Fibroblast of lung (primary cell): ENCODE results near the gene VCP. TPM values are rescaled to one million over a fixed set of nuclear protein-coding genes. Genes with fewer than 3 reads are reported as not detected.

ENCODE experiments used
- DNase-seq, 2 donors: peaks; one replicate each; pipeline versions ENCODE4 v3.0.0 to v3.0.0-alpha.2; 2010; ENCODE audit warnings: low read depth in 2 of 2
- H2AFZ ChIP-seq: 2 replicates; pipeline ENCODE4 v1.5.1; 2012; ENCODE audit warnings: low read length, control low read depth, inconsistent platforms
- H3K27ac ChIP-seq: 2 replicates; pipeline ENCODE4 v1.5.1; 2011; ENCODE audit warnings: low read length, control low read depth; ENCODE audit not compliant: insufficient read depth
- H3K27me3 ChIP-seq: 2 replicates; pipeline ENCODE4 v1.5.1; 2011; ENCODE audit warnings: mild to moderate bottlenecking, low read length; ENCODE audit not compliant: control insufficient read depth, insufficient read depth
- H3K36me3 ChIP-seq: 2 replicates; pipeline ENCODE4 v1.5.1; 2011; ENCODE audit warnings: low read length; ENCODE audit not compliant: control insufficient read depth, insufficient read depth
- H3K4me1 ChIP-seq: 2 replicates; pipeline ENCODE4 v1.5.1; 2011; ENCODE audit warnings: low read length; ENCODE audit not compliant: control insufficient read depth, insufficient read depth; ENCODE audit errors: extremely low read depth
- H3K4me2 ChIP-seq: 2 replicates; pipeline ENCODE4 v1.5.1; 2011; ENCODE audit warnings: low read length, control low read depth; ENCODE audit not compliant: insufficient read depth; ENCODE audit errors: extremely low read depth
- H3K4me3 ChIP-seq, 4 experiments: fragments of 200-600 bp in 1 of 4; sonication (generic) in 1 of 4; replicated peaks in 1 of 4; 2 replicates each; pipeline ENCODE4 v1.5.1; 2011 to 2016; ENCODE audit warnings: low read length in 4 of 4, low read depth in 3 of 4, mild to moderate bottlenecking in 3 of 4, control low read depth in 2 of 4, inconsistent platforms in 1 of 4, mixed read lengths in 1 of 4; ENCODE audit not compliant: insufficient read depth in 1 of 4; ENCODE audit errors: control extremely low read depth in 1 of 4
- H3K79me2 ChIP-seq: 2 replicates; pipeline ENCODE4 v1.5.1; 2012; ENCODE audit warnings: mild to moderate bottlenecking, low read length, inconsistent platforms; ENCODE audit not compliant: control insufficient read depth, insufficient read depth
- H3K9ac ChIP-seq: 2 replicates; pipeline ENCODE4 v1.5.1; 2011; ENCODE audit warnings: mild to moderate bottlenecking, low read length, control low read depth; ENCODE audit not compliant: insufficient read depth
- H3K9me3 ChIP-seq: 2 replicates; pipeline ENCODE4 v1.5.1; 2012; ENCODE audit warnings: low read depth, low read length; ENCODE audit not compliant: control insufficient read depth, insufficient read depth
- H4K20me1 ChIP-seq: 2 replicates; pipeline ENCODE4 v1.5.1; 2011; ENCODE audit warnings: low read length; ENCODE audit not compliant: control insufficient read depth, insufficient read depth; ENCODE audit errors: extremely low read depth
- EZH2 ChIP-seq: IDR thresholded peaks from 2 replicates; pipeline ENCODE4 v1.5.1; 2012; ENCODE audit warnings: low read length, control low read depth, mild to moderate bottlenecking; ENCODE audit errors: missing control alignments
- polyA plus RNA-seq, 2 donors: library from polyadenylated mRNA; depleted of rRNA in 1 of 2; stranded (reverse) in 1 of 2; unstranded in 1 of 2; fragments of >200 nt; gene quantifications; 2 replicates each; pipeline ENCODE4 v1.2.1, GENCODE V29; 2011 to 2012; ENCODE audit warnings: missing spikeins in 1 of 2
- total RNA-seq: library from RNA; depleted of rRNA; stranded (reverse); fragments of >200 nt; gene quantifications from 2 replicates; pipeline ENCODE4 v1.2.1, GENCODE V29; 2014
- TF ChIP-seq, protein P1 (sequence below), 2 donors: IDR thresholded peaks in 1 of 2; conservative IDR thresholded peaks in 1 of 2; 1 replicate in 1 of 2; 2 replicates in 1 of 2; pipeline ENCODE4 v1.5.1; 2011 to 2012; ENCODE audit warnings: low read length in 2 of 2, control low read depth in 1 of 2, inconsistent platforms in 1 of 2, low read depth in 1 of 2, mild to moderate bottlenecking in 1 of 2

The VCP gene
- total and polyA plus RNA-seq, 2 donors (not counting 1 experiment from before 2014, with no cell fraction given), result 298 to 340 TPM

DNA sequence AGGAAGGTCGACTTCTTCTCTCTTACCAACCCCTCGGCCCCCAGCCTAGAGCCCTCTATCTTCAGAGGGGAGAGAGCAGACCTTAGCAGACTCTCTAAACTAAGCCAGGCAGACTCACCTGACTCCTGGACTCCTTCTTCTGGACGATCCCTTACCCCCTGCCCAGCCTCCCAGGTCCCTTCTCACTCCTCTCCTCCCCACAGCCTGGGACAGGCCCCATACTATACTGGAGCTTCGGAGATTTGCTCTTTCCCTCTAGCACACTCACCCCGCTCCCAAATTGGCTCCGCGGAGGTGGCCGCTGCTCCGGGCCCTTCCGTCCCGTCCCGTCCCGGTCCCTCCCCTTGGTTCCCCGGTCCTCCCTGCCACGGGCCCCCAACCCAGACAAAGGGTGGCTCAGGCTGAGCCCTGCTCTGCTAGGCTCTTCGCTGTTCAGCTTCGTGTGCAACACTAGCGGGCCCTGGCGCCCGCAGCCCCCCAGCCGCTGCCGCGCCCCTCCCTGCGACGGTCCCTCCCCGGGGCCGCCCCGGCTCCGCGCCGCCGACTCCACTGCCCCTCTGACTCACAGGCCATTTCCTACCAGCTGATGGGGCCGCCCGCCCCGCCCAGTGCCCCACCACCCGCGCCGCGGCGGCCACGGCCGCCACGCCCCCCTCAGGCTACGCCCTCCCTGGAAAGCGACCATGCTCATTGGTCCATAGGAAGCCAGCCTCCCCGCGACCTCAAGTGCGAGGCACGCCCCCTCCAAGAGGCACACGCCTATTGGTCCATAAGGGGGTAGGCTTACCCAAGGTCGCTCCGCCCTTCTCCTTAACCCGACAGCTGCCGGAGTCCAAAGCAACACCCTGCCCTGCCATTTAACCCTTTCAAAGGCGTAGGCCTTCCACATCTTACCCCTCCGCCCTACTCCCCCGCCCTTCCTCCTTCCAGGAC, 38.8 kb upstream of the VCP start:
- Histone ChIP-seq H3K9ac (peak overlapping the region; percentile 90), H3K4me3 (peak overlapping the region; percentile 79 to 96 (median 83)), H4K20me1 (no peaks in the 10 kb centered on the region), H2AFZ (no peak overlapping the region), H3K4me1 (peaks cover 25% of the 10 kb centered on the region), H3K9me3 (no peaks in the 10 kb centered on the region), H3K27ac (peak overlapping the region; percentile 93), H3K27me3 (no peaks in the 10 kb centered on the region), H3K79me2 (peaks cover 36% of the 10 kb centered on the region), H3K4me2 (peak overlapping the region; percentile 94), H3K36me3 (peaks cover 4% of the 10 kb centered on the region)
- peak; percentile 98 to 99 for DNase-seq
- no peak for TF ChIP-seq EZH2
- TF ChIP-seq, protein P1, sequence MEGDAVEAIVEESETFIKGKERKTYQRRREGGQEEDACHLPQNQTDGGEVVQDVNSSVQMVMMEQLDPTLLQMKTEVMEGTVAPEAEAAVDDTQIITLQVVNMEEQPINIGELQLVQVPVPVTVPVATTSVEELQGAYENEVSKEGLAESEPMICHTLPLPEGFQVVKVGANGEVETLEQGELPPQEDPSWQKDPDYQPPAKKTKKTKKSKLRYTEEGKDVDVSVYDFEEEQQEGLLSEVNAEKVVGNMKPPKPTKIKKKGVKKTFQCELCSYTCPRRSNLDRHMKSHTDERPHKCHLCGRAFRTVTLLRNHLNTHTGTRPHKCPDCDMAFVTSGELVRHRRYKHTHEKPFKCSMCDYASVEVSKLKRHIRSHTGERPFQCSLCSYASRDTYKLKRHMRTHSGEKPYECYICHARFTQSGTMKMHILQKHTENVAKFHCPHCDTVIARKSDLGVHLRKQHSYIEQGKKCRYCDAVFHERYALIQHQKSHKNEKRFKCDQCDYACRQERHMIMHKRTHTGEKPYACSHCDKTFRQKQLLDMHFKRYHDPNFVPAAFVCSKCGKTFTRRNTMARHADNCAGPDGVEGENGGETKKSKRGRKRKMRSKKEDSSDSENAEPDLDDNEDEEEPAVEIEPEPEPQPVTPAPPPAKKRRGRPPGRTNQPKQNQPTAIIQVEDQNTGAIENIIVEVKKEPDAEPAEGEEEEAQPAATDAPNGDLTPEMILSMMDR (conservative IDR thresholded peaks at IDR 0.05 in 1 of 2, IDR thresholded peaks at IDR 0.05 in 1 of 2; ENCODE audit: low read depth in 1 of 2, low read length in 2 of 2), result no peak

DNA sequence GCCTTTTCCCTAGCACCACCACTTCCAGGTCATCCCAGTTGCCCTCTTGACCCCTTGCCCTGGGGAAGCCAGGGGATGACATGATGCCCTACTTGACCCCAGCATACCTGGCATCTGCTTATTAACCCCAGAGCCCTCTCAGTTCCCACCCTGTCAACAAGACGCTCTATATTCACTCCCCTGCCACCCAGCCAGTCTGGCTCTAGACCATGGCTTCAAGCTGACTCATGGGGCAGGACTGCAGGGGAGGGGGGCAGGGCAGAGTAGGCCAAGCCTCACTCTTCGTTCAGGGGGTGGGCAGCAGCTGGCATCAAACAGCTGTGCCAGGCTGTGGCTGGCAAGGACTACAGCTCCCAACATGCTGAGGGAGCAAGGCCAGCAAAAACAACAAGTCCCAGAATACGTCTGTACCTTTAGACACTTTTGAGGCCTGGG, 37.9 kb upstream of the VCP start:
- Histone ChIP-seq H3K4me1 (peaks cover 25% of the 10 kb centered on the region), H3K9me3 (no peaks in the 10 kb centered on the region), H3K9ac (peak overlapping the region; percentile 90), H3K36me3 (peaks cover 8% of the 10 kb centered on the region), H3K4me3 (peak overlapping the region; percentile 79 to 96 (median 83)), H2AFZ (no peak overlapping the region), H4K20me1 (no peaks in the 10 kb centered on the region), H3K79me2 (peaks cover 32% of the 10 kb centered on the region), H3K27me3 (no peaks in the 10 kb centered on the region), H3K27ac (peak overlapping the region; percentile 93), H3K4me2 (peak overlapping the region; percentile 82)
- peak; percentile 44 to 64 for DNase-seq
- TF ChIP-seq, protein P1 (conservative IDR thresholded peaks at IDR 0.05 in 1 of 2, IDR thresholded peaks at IDR 0.05 in 1 of 2; ENCODE audit: low read depth in 1 of 2, low read length in 2 of 2), result no peak
- no peak for TF ChIP-seq EZH2

DNA sequence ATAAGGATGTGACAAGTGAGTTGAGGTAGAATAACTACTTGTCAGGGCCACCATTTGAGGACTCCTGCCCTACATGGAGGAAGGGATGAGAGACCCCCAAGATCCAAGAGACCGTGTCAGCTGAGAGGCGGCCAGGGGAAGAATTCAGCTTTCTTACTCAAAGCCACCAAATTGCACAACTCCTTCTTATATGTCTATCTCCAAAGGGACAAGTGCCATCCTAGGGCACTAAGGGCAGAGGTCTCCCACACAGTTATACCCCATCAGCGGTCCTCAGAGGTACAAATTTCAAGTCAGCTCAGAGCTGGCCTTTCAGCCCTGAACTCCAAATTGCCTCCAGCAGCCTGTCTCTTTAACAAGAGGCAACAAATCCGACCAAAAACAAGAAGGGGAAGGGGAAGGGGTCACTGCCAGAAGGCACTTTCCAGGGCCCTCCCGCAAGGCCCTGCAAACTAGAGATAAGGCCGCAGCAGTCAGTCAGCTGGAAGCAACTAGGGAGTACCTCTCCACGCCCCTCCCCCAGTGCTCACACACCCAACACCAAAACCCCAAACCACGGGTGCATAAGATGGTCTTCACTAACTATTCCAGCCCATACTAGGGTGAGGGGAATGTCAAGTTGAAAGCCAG, 36.6 kb upstream of the VCP start:
- Histone ChIP-seq H4K20me1 (no peaks in the 10 kb centered on the region), H3K36me3 (peaks cover 17% of the 10 kb centered on the region), H3K79me2 (peaks cover 29% of the 10 kb centered on the region), H3K4me2 (no peak overlapping the region), H3K9ac (no peak overlapping the region), H3K4me1 (peaks cover 19% of the 10 kb centered on the region), H3K27me3 (no peaks in the 10 kb centered on the region), H3K4me3 (peak overlapping the region in 1 of 4 experiments; percentile 96), H3K27ac (no peak overlapping the region), H3K9me3 (no peaks in the 10 kb centered on the region), H2AFZ (no peak overlapping the region)
- DNase-seq, result no peak
- TF ChIP-seq, protein P1 (conservative IDR thresholded peaks at IDR 0.05 in 1 of 2, IDR thresholded peaks at IDR 0.05 in 1 of 2; ENCODE audit: low read depth in 1 of 2, low read length in 2 of 2), result no peak
